Kasumi-1 (cell line): ENCODE measurements around the gene DUSP12.
"Not testable (repeated sequence)": the region's sequence is repeated elsewhere in the genome, so short reads cannot be mapped to it uniquely, and the experiment has no call there.

Experiments
- DNase-seq, 2 experiments: peaks; one replicate each; lab custom pipeline; 2025; lab: John Stamatoyannopoulos, UW

Gene DUSP12

GRCh38 chr1:161727256-161727924 is 22.2 kb upstream of the DUSP12 start:
- DNase-seq, result no peak

- DNase-seq, result no peak
Measured at GRCh38 chr1:161728376-161729226, 21.0 kb upstream of the DUSP12 start.

- peak; percentile 13 to 24 for DNase-seq
Measured at GRCh38 chr1:161730050-161730564, 19.5 kb upstream of the DUSP12 start.

- DNase-seq, result no peak
Measured at GRCh38 chr1:161731241-161731640, 18.3 kb upstream of the DUSP12 start.

- no peak for DNase-seq
Measured at GRCh38 chr1:161731981-161732718, 17.4 kb upstream of the DUSP12 start.

- peak; percentile 49 to 50 for DNase-seq
Measured at GRCh38 chr1:161733526-161733925, 16.1 kb upstream of the DUSP12 start.

GRCh38 chr1:161735837-161736236 is 13.7 kb upstream of the DUSP12 start:
- DNase-seq, result no peak

GRCh38 chr1:161736335-161736969 is 13.1 kb upstream of the DUSP12 start:
- DNase-seq, result no peak

GRCh38 chr1:161737625-161738024 is 12.0 kb upstream of the DUSP12 start:
- no peak for DNase-seq

GRCh38 chr1:161738627-161739287 is 10.8 kb upstream of the DUSP12 start:
- peak; percentile 84 to 85 for DNase-seq

- no peak for DNase-seq
Measured at GRCh38 chr1:161739865-161740566, 9.6 kb upstream of the DUSP12 start.

- DNase-seq, result peak; percentile 35 to 49
Measured at GRCh38 chr1:161740921-161741320, 8.7 kb upstream of the DUSP12 start.

GRCh38 chr1:161743231-161743630 is 6.4 kb upstream of the DUSP12 start:
- no peak for DNase-seq

GRCh38 chr1:161747801-161748200 is 1.8 kb upstream of the DUSP12 start:
- peak; percentile 34 to 42 for DNase-seq

GRCh38 chr1:161763522-161764098 is 14.0 kb downstream of the DUSP12 start:
- peak; percentile 52 to 62 for DNase-seq

- DNase-seq, result peak; percentile 97
Measured at GRCh38 chr1:161766102-161766981, 16.8 kb downstream of the DUSP12 start, which contains the start of gene ATF6. TSS of gene ATF6 (plus strand) at chr1:161766320. CDS start at chr1:161766361, 41 bp downstream.

GRCh38 chr1:161768461-161768860 is 18.9 kb downstream of the DUSP12 start:
- DNase-seq, result no peak

GRCh38 chr1:161768986-161769672 is 19.5 kb downstream of the DUSP12 start:
- DNase-seq, result no peak

GRCh38 chr1:161769673-161770045 is 20.1 kb downstream of the DUSP12 start:
- not testable (repeated sequence) for DNase-seq
